K562 (cell line): Measurements from ENCODE around the gene PMPCB. TPM values are rescaled to one million over a fixed set of nuclear protein-coding genes. Genes with fewer than 3 reads are reported as not detected.

Experiments used
- FOS ChIP-seq: IDR thresholded peaks from 3 replicates; pipeline ENCODE4 v1.6.1; 2011; ENCODE audit not compliant: insufficient read length; ENCODE audit errors: extremely low read depth
- POLR2B ChIP-seq: fragments of 450-650 bp; IDR thresholded peaks from 2 replicates; pipeline ENCODE4 v1.6.1; 2018; ENCODE audit warnings: low read depth; ENCODE audit not compliant: partially characterized antibody
- RBFOX2 ChIP-seq: fragments of 200-400 bp; formaldehyde crosslinking; IDR thresholded peaks from 2 replicates; pipeline ENCODE4 v1.6.1; 2017; ENCODE audit warnings: low read depth, mild to moderate bottlenecking, low read length, moderate library complexity
- SAP30 ChIP-seq: fragments of 200-600 bp; sonication (generic); IDR thresholded peaks from 2 replicates; pipeline ENCODE4 v1.6.1; 2012; ENCODE audit warnings: borderline replicate concordance, low read depth, mild to moderate bottlenecking, moderate library complexity, low read length, control low read depth, inconsistent platforms; ENCODE audit not compliant: insufficient read depth, poor library complexity, severe bottlenecking
- SMAD2 ChIP-seq: fragments of 150-350 bp; IDR thresholded peaks from 2 replicates; pipeline ENCODE4 v1.6.1; 2014; ENCODE audit warnings: low read depth, mild to moderate bottlenecking, low read length
- STAG1 ChIP-seq: sonication (generic); formaldehyde crosslinking; IDR thresholded peaks from 2 replicates; pipeline ENCODE4 v1.5.0; 2020; ENCODE audit warnings: missing genetic modification reagents, borderline replicate concordance
- THAP7 ChIP-seq: fragments of 250-450 bp; sonication (Bioruptor Pico); IDR thresholded peaks from 2 replicates; pipeline ENCODE4 v1.5.0; 2021
- VEZF1 ChIP-seq: fragments of 200-800 bp; sonication (Bioruptor generic); IDR thresholded peaks from 2 replicates; pipeline ENCODE4 v1.6.1; 2017; ENCODE audit warnings: missing genetic modification characterization, missing compliant biosample characterization
- ZBTB26 ChIP-seq: fragments of 450-650 bp; formaldehyde crosslinking; IDR thresholded peaks from 2 replicates; pipeline ENCODE4 v1.4.0; 2022; ENCODE audit warnings: missing genetic modification characterization
- ZBTB9 ChIP-seq: fragments of 450-650 bp; formaldehyde crosslinking; IDR thresholded peaks from 2 replicates; pipeline ENCODE4 v1.4.0; 2020; ENCODE audit warnings: mild to moderate bottlenecking, moderate library complexity
- ZC3H4 ChIP-seq: sonication (generic); formaldehyde crosslinking; IDR thresholded peaks from 2 replicates; pipeline ENCODE4 v1.9.0; 2021; ENCODE audit warnings: missing genetic modification reagents, borderline replicate concordance
- ZNF431 ChIP-seq: sonication (generic); formaldehyde crosslinking; IDR thresholded peaks from 2 replicates; pipeline ENCODE4 v1.8.0; 2022; ENCODE audit warnings: mild to moderate bottlenecking, missing genetic modification reagents
- ZNF696 ChIP-seq: fragments of 250-450 bp; sonication (Bioruptor Pico); conservative IDR thresholded peaks from 2 replicates; pipeline ENCODE4 v1.4.0; 2020; ENCODE audit warnings: mild to moderate bottlenecking, moderate library complexity
- polyA plus RNA-seq, 8 experiments: library from polyadenylated mRNA; depleted of rRNA in 4 of 8; stranded (reverse) in 5 of 8; unstranded in 3 of 8; fragments of >200 nt; fragmentation: Nextera tagmentation in 2 of 8; fragmentation: Illumina TruSeq in 1 of 8; extraction: Ambion mirVana in 2 of 8; extraction: Trizol in 1 of 8; gene quantifications; 2 replicates each; pipeline versions ENCODE4 v1.2.1 to v1.2.3, GENCODE V29; 2011 to 2014; ENCODE audit warnings: inconsistent platforms in 1 of 8, missing spikeins in 1 of 8
- total RNA-seq, 7 experiments: library from RNA; depleted of rRNA in 6 of 7; stranded (reverse); fragments of >200 nt in 6 of 7; fragmentation: Illumina TruSeq in 2 of 7; extraction: Trizol in 2 of 7; gene quantifications; 2 replicates each; pipeline versions ENCODE4 v1.2.1 to v1.2.3, GENCODE V29; 2011 to 2021; ENCODE audit warnings: low replicate concordance in 1 of 7

Gene PMPCB
- total and polyA plus RNA-seq, 9 of the 15 experiments (the other 6 are each of a cell fraction or from before 2014, with no cell fraction given): 61.2 to 209 (median 105) TPM

DNA sequence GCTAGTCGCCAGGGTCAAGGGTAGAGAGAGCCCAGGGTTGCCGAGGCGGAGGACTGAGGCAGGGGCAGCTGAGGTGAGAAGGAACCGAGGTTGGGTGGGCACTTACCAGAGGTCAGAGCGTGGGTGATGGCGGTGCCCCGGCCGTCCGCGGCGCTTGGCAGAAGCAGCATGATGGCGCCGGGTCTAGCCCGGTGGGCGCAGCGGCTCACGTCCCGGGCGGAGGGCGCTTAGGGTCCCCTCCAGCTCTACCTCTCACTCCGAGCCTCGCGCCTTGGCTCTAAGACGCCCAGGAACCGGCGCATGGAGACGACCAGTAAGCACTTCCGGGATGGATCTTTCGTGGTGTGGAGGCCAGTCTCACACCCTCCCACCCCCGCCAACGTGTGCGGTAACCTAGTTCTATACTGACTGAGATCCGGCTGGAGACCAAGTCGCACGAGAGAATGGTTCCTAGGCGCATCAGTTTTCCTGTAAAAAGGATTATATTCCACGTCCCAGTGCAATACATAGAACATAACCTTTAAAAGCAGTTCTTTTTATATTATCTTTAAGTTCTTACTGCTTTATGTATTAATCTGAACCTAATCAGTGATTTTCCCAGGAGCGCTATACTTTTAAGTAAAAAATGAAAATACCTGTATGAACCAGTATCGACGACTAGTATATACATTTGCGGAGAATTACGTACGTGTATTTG is 47.4 kb downstream of the PMPCB start, which contains the start of gene DNAJC2 (continued):
- TF ChIP-seq SMAD2 (no peak), ZNF431 (CRISPR knock-in tag) (peak; percentile 32), ZNF696 (CRISPR knock-in tag) (0 out of 2 replicates have a peak, but pooled peaks have one; percentile 4), VEZF1 (CRISPR knock-in tag) (peak; percentile 92), FOS (no peak), RBFOX2 (peak; percentile 98), ZC3H4 (CRISPR knock-in tag) (no peak), SAP30 (peak; percentile 96), THAP7 (CRISPR knock-in tag) (0 out of 2 replicates have a peak, but pooled peaks have one; percentile 61), POLR2B (peak; percentile 89), STAG1 (CRISPR knock-in tag) (no peak), ZBTB9 (CRISPR knock-in tag) (peak; percentile 70; the same call in 1 of the 2 replicates), ZBTB26 (no peak)
- TF ChIP-seq, all 486 proteins: peak for 191
